Fibroblast of skin of scalp (primary cell): ENCODE results near the gene TTLL1.
"Not testable (repeated sequence)": the region's sequence is repeated elsewhere in the genome, so short reads cannot be mapped to it uniquely, and the experiment has no call there.

Source experiments
- DNase-seq: peaks from one replicate; pipeline ENCODE4 v3.0.0-alpha.2; 2013

Gene TTLL1

GRCh38 chr22:43110444-43110926 is 21.3 kb upstream of the TTLL1 start, which contains the start of gene BIK:
BIK (plus strand) TSS chr22:43110750; CDS start chr22:43124023, 13,273 bp downstream.
- DNase-seq = no peak

- DNase-seq = no peak
These were observed 20.8 kb upstream of the TTLL1 start for GRCh38 chr22:43109921-43110443.

- DNase-seq = no peak
These were observed 20.3 kb upstream of the TTLL1 start for GRCh38 chr22:43109511-43109910.

GRCh38 chr22:43106302-43106701 is 17.1 kb upstream of the TTLL1 start:
- DNase-seq = no peak

GRCh38 chr22:43104950-43105349 is 15.8 kb upstream of the TTLL1 start:
- not testable (repeated sequence) for DNase-seq

- DNase-seq = not testable (repeated sequence)
These were observed 14.9 kb upstream of the TTLL1 start for GRCh38 chr22:43104056-43104625.

- no peak for DNase-seq
These were observed 12.1 kb upstream of the TTLL1 start for GRCh38 chr22:43101306-43101705.

- DNase-seq = no peak
These were observed 11.0 kb upstream of the TTLL1 start for GRCh38 chr22:43100225-43100624.

- no peak for DNase-seq
These were observed 9.9 kb upstream of the TTLL1 start for GRCh38 chr22:43099095-43099494.

- no peak for DNase-seq
These were observed 9.2 kb upstream of the TTLL1 start for GRCh38 chr22:43098356-43098755.

GRCh38 chr22:43096420-43096819 is 7.2 kb upstream of the TTLL1 start:
- no peak for DNase-seq

GRCh38 chr22:43094551-43094950 is 5.4 kb upstream of the TTLL1 start:
- DNase-seq = no peak

- peak; percentile 11 for DNase-seq
These were observed 4.9 kb upstream of the TTLL1 start for GRCh38 chr22:43094085-43094484.

GRCh38 chr22:43092085-43092484 is 2.9 kb upstream of the TTLL1 start:
- DNase-seq = no peak

GRCh38 chr22:43090130-43090789 is 1.1 kb upstream of the TTLL1 start:
- DNase-seq = peak; percentile 93

GRCh38 chr22:43088627-43088983 is 586 bp downstream of the TTLL1 start:
- DNase-seq = no peak

GRCh38 chr22:43085658-43086606 is 3.3 kb downstream of the TTLL1 start:
- DNase-seq = no peak

- no peak for DNase-seq
These were observed 7.2 kb downstream of the TTLL1 start for GRCh38 chr22:43081968-43082367.

GRCh38 chr22:43080616-43081015 is 8.6 kb downstream of the TTLL1 start:
- no peak for DNase-seq

- no peak for DNase-seq
These were observed 9.4 kb downstream of the TTLL1 start for GRCh38 chr22:43079742-43080141.

- no peak for DNase-seq
These were observed 10.7 kb downstream of the TTLL1 start for GRCh38 chr22:43078522-43078921.

GRCh38 chr22:43077121-43077877 is 11.9 kb downstream of the TTLL1 start:
- DNase-seq = peak; percentile 11
